DMS153 treated with DMSO at 0.1 percent for 48 hours (cell line): Measurements from ENCODE around the gene GTF3A.
A peak's percentile ranks its signal among the peaks of the same experiment; 100 is the strongest.
"Not testable (repeated sequence)": the region's sequence is repeated elsewhere in the genome, so short reads cannot be mapped to it uniquely, and the experiment has no call there.

ENCODE experiments used
- DNase-seq: peaks from one replicate; lab custom pipeline; 2025; ENCODE audit not compliant: unreplicated experiment; lab: John Stamatoyannopoulos, UW

GTF3A gene

DNA sequence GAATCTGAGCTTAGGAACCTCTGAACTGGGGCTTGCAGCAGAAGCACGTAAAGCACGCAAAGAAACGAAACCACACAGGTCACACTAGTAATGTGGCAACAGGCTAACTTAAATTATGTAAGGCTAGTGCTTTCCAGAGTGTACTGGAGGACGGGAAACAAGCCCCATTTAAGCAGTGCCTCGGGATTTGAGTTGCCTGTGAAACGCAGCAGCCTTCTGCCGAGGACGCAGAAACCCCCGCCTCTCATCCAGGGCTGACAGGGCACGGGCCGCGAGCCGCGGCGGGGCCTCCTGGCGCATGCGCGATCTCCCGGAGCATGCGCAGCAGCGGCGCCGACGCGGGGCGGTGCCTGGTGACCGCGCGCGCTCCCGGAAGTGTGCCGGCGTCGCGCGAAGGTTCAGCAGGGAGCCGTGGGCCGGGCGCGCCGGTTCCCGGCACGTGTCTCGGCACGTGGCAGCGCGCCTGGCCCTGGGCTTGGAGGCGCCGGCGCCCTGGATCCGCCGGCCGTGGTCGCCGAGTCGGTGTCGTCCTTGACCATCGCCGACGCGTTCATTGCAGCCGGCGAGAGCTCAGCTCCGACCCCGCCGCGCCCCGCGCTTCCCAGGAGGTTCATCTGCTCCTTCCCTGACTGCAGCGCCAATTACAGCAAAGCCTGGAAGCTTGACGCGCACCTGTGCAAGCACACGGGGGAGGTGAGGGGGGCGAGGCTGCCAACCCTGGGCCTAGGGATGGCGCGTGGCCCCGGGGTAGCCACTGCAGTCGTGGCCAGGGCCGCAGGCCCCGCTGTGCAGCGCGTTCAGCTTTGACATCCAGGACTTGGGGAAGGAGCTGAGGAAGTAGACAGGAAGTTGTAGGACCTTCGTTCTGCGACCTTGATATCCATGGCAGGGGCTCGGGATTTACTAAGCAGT lies at the start of gene GTF3A:
Gene GTF3A, plus strand, starts transcription at position 374 of the 912 bp plus-strand sequence.
- peak; percentile 80 for DNase-seq

GRCh38 chr13:27374650-27375049 lies 49.8 kb upstream of the GTF3A start:
- peak; percentile 87 for DNase-seq

GRCh38 chr13:27375686-27376326 lies 48.6 kb upstream of the GTF3A start:
- DNase-seq: peak; percentile 7

DNA sequence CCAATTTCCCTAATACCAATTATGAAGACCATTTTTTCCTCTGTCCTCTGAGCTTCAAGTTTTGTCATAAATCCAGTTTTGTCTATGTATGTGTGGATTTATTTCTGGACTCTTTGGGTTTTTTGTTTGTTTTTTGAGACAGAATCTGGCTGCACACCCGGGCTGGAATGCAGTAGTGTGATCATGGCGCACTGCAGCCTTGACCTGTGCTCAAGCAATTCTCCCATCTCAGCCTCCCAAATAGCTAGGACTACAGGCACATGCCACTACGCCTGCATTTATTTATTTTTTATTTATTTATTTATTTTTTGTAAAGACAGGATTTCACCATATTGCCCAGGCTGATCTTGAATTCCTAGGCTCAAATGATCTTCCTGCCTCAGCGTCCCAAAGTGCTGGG lies 45.3 kb upstream of the GTF3A start:
- no peak for DNase-seq

GRCh38 chr13:27379694-27380641 lies 44.5 kb upstream of the GTF3A start:
- peak; percentile 66 for DNase-seq

- DNase-seq: no peak
Observed at GRCh38 chr13:27381601-27382000, 42.8 kb upstream of the GTF3A start.

- no peak for DNase-seq
Observed at GRCh38 chr13:27383104-27383921, 41.1 kb upstream of the GTF3A start.

- DNase-seq: no peak
Observed at GRCh38 chr13:27384285-27384684, 40.1 kb upstream of the GTF3A start.

DNA sequence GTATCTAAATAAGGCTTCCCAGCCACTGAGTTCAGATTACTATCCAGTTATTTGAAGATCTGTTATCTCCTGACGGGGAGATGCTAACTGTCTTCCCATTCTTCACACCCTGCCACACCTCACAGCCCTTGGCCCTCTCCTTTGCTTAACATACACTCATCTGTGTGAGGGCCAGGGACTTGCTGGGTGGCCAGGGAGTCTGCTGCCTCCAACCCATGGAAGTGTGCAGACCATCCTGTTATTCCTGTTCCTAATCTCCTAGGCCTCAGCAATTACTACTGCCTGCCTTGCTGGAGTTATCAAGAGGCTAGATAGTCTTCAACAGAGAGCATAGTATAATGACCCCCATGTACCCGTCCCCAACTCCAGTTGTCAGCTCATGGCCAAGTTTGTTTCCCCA lies 36.2 kb upstream of the GTF3A start:
- no peak for DNase-seq

- DNase-seq: no peak
Observed at GRCh38 chr13:27389891-27390290, 34.5 kb upstream of the GTF3A start.

- DNase-seq: no peak
Observed at GRCh38 chr13:27391471-27391870, 32.9 kb upstream of the GTF3A start.

- DNase-seq: no peak
Observed at GRCh38 chr13:27393101-27393500, 31.3 kb upstream of the GTF3A start.

DNA sequence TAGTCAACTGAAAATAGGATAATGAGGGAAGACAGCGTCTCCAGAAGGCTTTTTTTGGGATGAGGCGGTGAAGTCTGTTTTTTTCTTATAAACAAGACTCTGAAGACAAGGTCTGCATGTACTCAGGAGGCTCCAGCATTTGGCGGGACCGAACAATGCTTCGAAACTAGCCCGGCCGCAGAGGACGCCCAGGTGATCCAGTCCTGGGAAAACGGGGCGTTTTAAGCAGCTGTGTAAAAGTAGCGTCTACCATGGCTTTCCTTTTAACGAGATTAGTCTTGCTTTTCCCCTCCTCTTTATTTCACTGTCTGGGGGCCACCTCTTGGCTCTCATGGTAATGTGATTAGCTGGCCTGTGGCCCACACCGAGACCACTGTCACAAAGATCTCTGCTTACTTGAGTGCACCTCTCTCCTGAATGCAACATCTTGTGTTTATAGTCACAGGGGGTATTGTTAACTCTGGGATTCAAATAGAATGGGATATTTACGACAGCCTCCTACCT lies 29.4 kb upstream of the GTF3A start:
- no peak for DNase-seq

DNA sequence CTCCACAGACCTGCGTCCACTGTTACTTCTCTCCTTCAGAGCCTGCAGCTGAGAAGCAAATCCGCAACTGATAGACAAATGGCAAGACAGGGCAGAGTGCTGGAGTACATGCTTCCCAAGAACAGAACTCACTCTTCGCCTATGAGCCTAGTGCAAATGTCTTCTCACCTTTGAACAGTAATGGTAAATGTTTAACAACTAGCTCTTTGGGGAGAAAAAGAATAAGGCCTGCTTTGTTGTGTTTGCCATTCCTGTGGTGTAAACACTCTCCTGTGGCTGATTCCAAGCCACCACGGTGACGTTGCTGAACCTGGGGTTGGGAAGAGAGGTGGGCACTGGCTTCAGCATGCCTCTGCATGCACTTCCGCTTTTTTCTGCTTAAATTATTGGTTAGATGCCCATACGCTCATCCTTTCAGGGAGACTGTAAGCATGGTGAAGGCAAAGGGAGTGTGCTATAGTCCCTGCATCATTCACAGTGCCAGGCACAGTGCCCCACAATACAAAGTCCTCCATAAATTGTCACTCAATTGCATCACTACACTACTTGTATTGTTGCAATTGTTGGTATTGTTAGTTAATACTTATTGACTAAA lies 28.1 kb upstream of the GTF3A start:
- DNase-seq: no peak

- no peak for DNase-seq
Observed at GRCh38 chr13:27398360-27398759, 26.1 kb upstream of the GTF3A start.

GRCh38 chr13:27400405-27400804 lies 24.0 kb upstream of the GTF3A start:
- not testable (repeated sequence) for DNase-seq

- no peak for DNase-seq
Observed at GRCh38 chr13:27401210-27401609, 23.2 kb upstream of the GTF3A start.

- DNase-seq: no peak
Observed at GRCh38 chr13:27403203-27403678, 21.2 kb upstream of the GTF3A start.

DNA sequence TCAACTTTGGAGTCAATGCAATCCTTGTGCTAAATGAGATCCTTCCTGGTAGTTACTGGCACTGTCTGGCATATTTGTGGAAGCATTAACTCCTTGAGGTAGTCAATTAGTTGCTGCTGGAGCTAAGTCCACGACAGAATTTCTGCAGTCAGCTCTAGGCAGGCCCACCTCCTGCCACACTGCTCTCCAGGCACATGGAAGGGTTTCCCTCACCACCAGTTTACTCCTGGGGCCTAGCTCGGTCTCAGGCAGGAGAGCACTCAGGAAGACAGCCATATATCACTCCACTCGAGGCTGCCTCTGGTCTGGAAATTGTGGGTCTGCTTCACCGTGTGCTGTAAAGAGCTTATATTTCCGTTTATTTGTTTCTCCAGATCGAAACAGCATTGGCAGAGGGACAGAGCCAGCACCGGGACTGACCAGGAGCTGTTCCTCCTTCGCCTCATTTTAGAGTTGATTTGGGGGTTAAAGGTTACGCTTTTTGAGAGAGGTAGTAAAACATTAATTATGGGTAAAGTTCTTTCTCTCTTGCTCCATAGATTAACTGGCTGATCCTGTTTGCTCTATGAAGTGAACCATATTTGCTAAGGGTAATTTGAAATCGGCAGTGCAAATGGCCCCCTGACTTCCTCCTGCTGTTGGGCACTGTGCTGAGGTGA lies 20.6 kb upstream of the GTF3A start:
- peak; percentile 24 for DNase-seq
